IMR-90 (cell line): ENCODE measurements around the gene DHRS13. TPM values are rescaled to one million over a fixed set of nuclear protein-coding genes. Genes with fewer than 3 reads are reported as not detected.

Experiments used
- ATAC-seq: fragments of 200-7000 bp; cut with Tn5 transposase; 2 replicates; pipeline ENCODE4 v1.9.1; 2020; ENCODE audit warnings: low read depth, mild to moderate bottlenecking, moderate library complexity
- BruUV-seq: library from RNA; stranded (reverse); fragments of 400-500 nt; replicated peaks from 2 replicates; lab custom pipeline; 2021; lab: Mats Ljungman, UMichigan
- CTCF ChIA-PET: fragments of 300-600 bp; formaldehyde crosslinking; extraction: SDS; loops from one replicate; lab custom pipeline; 2021; ENCODE audit warnings: antibody characterized with exemption; lab: Yijun Ruan, JAX
- POLR2A ChIA-PET: fragments of 300-600 bp; sonication (Branson Sonifier 250); formaldehyde crosslinking; loops from one replicate; lab custom pipeline; 2022; ENCODE audit warnings: antibody characterized with exemption; ENCODE audit not compliant: unreplicated experiment; lab: Charles Lee
- DNase-seq: peaks from one replicate; pipeline ENCODE4 v3.0.0; 2013
- H2AFZ ChIP-seq: replicated peaks from 2 replicates; pipeline ENCODE3; 2013; ENCODE audit warnings: low read length, mild to moderate bottlenecking; ENCODE audit not compliant: poor library complexity
- H2AK5ac ChIP-seq: 2 replicates; pipeline ENCODE4 v1.6.1; 2013; ENCODE audit warnings: low read depth, low read length, inconsistent platforms
- H2AK9ac ChIP-seq: replicated peaks from 2 replicates; pipeline ENCODE3; 2013; ENCODE audit warnings: mild to moderate bottlenecking, low read depth, low read length, moderate library complexity; ENCODE audit not compliant: poor library complexity
- H2BK120ac ChIP-seq: 2 replicates; pipeline ENCODE4 v1.6.1; 2013; ENCODE audit warnings: low read depth, low read length, inconsistent platforms
- H2BK15ac ChIP-seq: 3 replicates; pipeline ENCODE4 v1.6.1; 2013; ENCODE audit warnings: low read depth, low read length, inconsistent platforms
- H2BK20ac ChIP-seq: 2 replicates; pipeline ENCODE4 v1.6.1; 2013; ENCODE audit warnings: low read depth, mild to moderate bottlenecking, inconsistent platforms, low read length, moderate library complexity
- H2BK5ac ChIP-seq: 2 replicates; pipeline ENCODE4 v1.6.1; 2013; ENCODE audit warnings: mild to moderate bottlenecking, low read depth, low read length, inconsistent platforms; ENCODE audit not compliant: poor library complexity, severe bottlenecking
- H3K14ac ChIP-seq: replicated peaks from 2 replicates; pipeline ENCODE4 v1.6.1; 2013; ENCODE audit warnings: low read depth, low read length, inconsistent platforms
- H3K18ac ChIP-seq: 2 replicates; pipeline ENCODE4 v1.6.1; 2013; ENCODE audit warnings: low read depth, low read length, control low read depth
- H3K23ac ChIP-seq: 2 replicates; pipeline ENCODE4 v1.6.1; 2013; ENCODE audit warnings: low read depth, low read length, inconsistent platforms
- H3K27ac ChIP-seq: 2 replicates; pipeline ENCODE4 v1.5.1; 2013; ENCODE audit warnings: mild to moderate bottlenecking, control low read depth, low read length; ENCODE audit not compliant: insufficient read depth
- H3K27me3 ChIP-seq: 2 replicates; pipeline ENCODE4 v1.6.1; 2013; ENCODE audit warnings: low read length; ENCODE audit not compliant: control insufficient read depth, insufficient read depth
- H3K36me3 ChIP-seq: 2 replicates; pipeline ENCODE4 v1.6.1; 2013; ENCODE audit warnings: low read length, mixed read lengths; ENCODE audit not compliant: control insufficient read depth, insufficient read depth
- H3K4ac ChIP-seq: 2 replicates; pipeline ENCODE4 v1.6.1; 2013; ENCODE audit warnings: low read depth, low read length, inconsistent platforms
- H3K4me1 ChIP-seq: 2 replicates; pipeline ENCODE4 v1.6.1; 2013; ENCODE audit warnings: low read length, mixed read lengths; ENCODE audit not compliant: control insufficient read depth, insufficient read depth
- H3K4me2 ChIP-seq: 2 replicates; pipeline ENCODE4 v1.6.1; 2013; ENCODE audit warnings: low read depth, mild to moderate bottlenecking, control low read depth, low read length, moderate library complexity
- H3K4me3 ChIP-seq: 2 replicates; pipeline ENCODE4 v1.5.1; 2013; ENCODE audit warnings: low read depth, mild to moderate bottlenecking, control low read depth, low read length, moderate library complexity; ENCODE audit not compliant: insufficient read depth
- H3K56ac ChIP-seq: 2 replicates; pipeline ENCODE4 v1.6.1; 2013; ENCODE audit warnings: low read length, inconsistent platforms; ENCODE audit not compliant: insufficient read depth; ENCODE audit errors: extremely low read depth
- H3K79me1 ChIP-seq, 2 experiments: 2 replicates each; pipeline ENCODE4 v1.6.1; 2013; ENCODE audit warnings: low read length in 2 of 2, inconsistent platforms in 1 of 2, low read depth in 1 of 2
- H3K9ac ChIP-seq: 2 replicates; pipeline ENCODE4 v1.6.1; 2013; ENCODE audit warnings: low read depth, low read length, control low read depth
- H3K9me1 ChIP-seq: 2 replicates; pipeline ENCODE4 v1.6.1; 2013; ENCODE audit warnings: low read length, inconsistent platforms; ENCODE audit not compliant: insufficient read depth
- H3K9me3 ChIP-seq: 2 replicates; pipeline ENCODE4 v1.6.1; 2013; ENCODE audit warnings: low read length; ENCODE audit not compliant: control insufficient read depth, insufficient read depth
- H4K20me1 ChIP-seq: 2 replicates; pipeline ENCODE4 v1.6.1; 2013; ENCODE audit warnings: low read length, inconsistent platforms; ENCODE audit not compliant: insufficient read depth
- H4K5ac ChIP-seq: 2 replicates; pipeline ENCODE4 v1.6.1; 2013; ENCODE audit warnings: mild to moderate bottlenecking, low read depth, low read length, control low read depth
- H4K8ac ChIP-seq, 2 experiments: 2 replicates each; pipeline ENCODE4 v1.6.1; 2013; ENCODE audit warnings: low read depth in 2 of 2, low read length in 2 of 2, control low read depth in 1 of 2, inconsistent platforms in 1 of 2
- H4K91ac ChIP-seq: 2 replicates; pipeline ENCODE4 v1.6.1; 2013; ENCODE audit warnings: low read depth, low read length, inconsistent platforms; ENCODE audit not compliant: insufficient read depth
- BHLHE40 ChIP-seq: fragments of 150-350 bp; IDR thresholded peaks from 2 replicates; pipeline ENCODE4 v1.6.1; 2016; ENCODE audit warnings: mild to moderate bottlenecking, low read depth, low read length
- CEBPB ChIP-seq: IDR thresholded peaks from 2 replicates; pipeline ENCODE4 v1.6.1; 2012; ENCODE audit warnings: low read depth, low read length, improper control_type of control experiment
- CHD1 ChIP-seq: IDR thresholded peaks from 2 replicates; pipeline ENCODE4 v1.6.1; 2012; ENCODE audit warnings: low read depth, low read length, improper control_type of control experiment
- CTCF ChIP-seq: conservative IDR thresholded peaks from 2 replicates; pipeline ENCODE4 v1.5.1; 2012; ENCODE audit warnings: mild to moderate bottlenecking, low read depth, low read length, improper control_type of control experiment
- FOS ChIP-seq: fragments of 150-350 bp; IDR thresholded peaks from 2 replicates; pipeline ENCODE4 v1.6.1; 2016; ENCODE audit warnings: low read depth, low read length
- MAFK ChIP-seq: IDR thresholded peaks from 2 replicates; pipeline ENCODE4 v1.6.1; 2012; ENCODE audit warnings: low read depth, low read length, improper control_type of control experiment
- MAZ ChIP-seq: IDR thresholded peaks from 2 replicates; pipeline ENCODE4 v1.6.1; 2012; ENCODE audit warnings: low read depth, mild to moderate bottlenecking, low read length, improper control_type of control experiment, moderate library complexity, borderline replicate concordance
- NFE2L2 ChIP-seq: fragments of 150-350 bp; IDR thresholded peaks from 2 replicates; pipeline ENCODE4 v1.6.1; 2016; ENCODE audit warnings: low read depth, mild to moderate bottlenecking, low read length
- POLR2A ChIP-seq: IDR thresholded peaks from 2 replicates; pipeline ENCODE4 v1.6.1; 2012; ENCODE audit warnings: mild to moderate bottlenecking, low read depth, low read length
- RAD21 ChIP-seq: IDR thresholded peaks from 2 replicates; pipeline ENCODE4 v1.6.1; 2012; ENCODE audit warnings: low read length, improper control_type of control experiment
- RCOR1 ChIP-seq: IDR thresholded peaks from 2 replicates; pipeline ENCODE4 v1.6.1; 2012; ENCODE audit warnings: mild to moderate bottlenecking, low read length, improper control_type of control experiment; ENCODE audit not compliant: insufficient replicate concordance
- RFX5 ChIP-seq: IDR thresholded peaks from 2 replicates; pipeline ENCODE4 v1.8.0; 2012; ENCODE audit warnings: low read depth, mild to moderate bottlenecking, low read length, moderate library complexity
- SMC3 ChIP-seq: fragments of 150-350 bp; IDR thresholded peaks from 2 replicates; pipeline ENCODE4 v1.6.1; 2016; ENCODE audit warnings: low read depth, mild to moderate bottlenecking, antibody characterized with exemption, low read length, moderate library complexity
- WGBS, 2 experiments: methylation state at CpG; one replicate each; pipeline versions ENCODE4 v1.1.5 to v1.1.7; 2013; ENCODE audit warnings: missing lambda C conversion rate in 2 of 2; ENCODE audit not compliant: insufficient read length in 1 of 2; ENCODE audit errors: extremely low coverage in 2 of 2; 5-methylcytosine and 5-hydroxymethylcytosine counted together
- dilution Hi-C: fragments of 300-500 bp; cut with HindIII; formaldehyde crosslinking; loops from one replicate; pipeline ENCODE4 v1.14.3; 2018; ENCODE audit warnings: low sequenced_read_pairs; ENCODE audit not compliant: unreplicated experiment
- in situ Hi-C: fragments of 300-500 bp; cut with MboI; formaldehyde crosslinking; loops from 3 replicates; pipeline ENCODE4 v1.14.3; 2019; ENCODE audit warnings: low sequenced_read_pairs, inconsistent platforms, mixed read lengths
- intact Hi-C: fragments of 100-400 bp; cut with micrococcal nuclease; formaldehyde crosslinking; loops from 2 replicates; pipeline ENCODE4 v1.10.0; 2022
- polyA plus RNA-seq, 3 experiments: library from polyadenylated mRNA; depleted of rRNA; stranded (reverse); fragments of >200 nt; gene quantifications; 2 replicates each; pipeline ENCODE4 v1.2.3, GENCODE V29; 2012; ENCODE audit warnings: low replicate concordance in 1 of 3
- total RNA-seq: library from RNA; depleted of rRNA; stranded (reverse); fragments of >200 nt; gene quantifications from 2 replicates; pipeline ENCODE4 v1.2.3, GENCODE V29; 2012
- TF ChIP-seq, protein P1 (sequence below): fragments of 150-350 bp; IDR thresholded peaks from 2 replicates; pipeline ENCODE4 v1.6.1; 2016; ENCODE audit warnings: low read depth, mild to moderate bottlenecking, low read length, moderate library complexity, borderline replicate concordance
- TF ChIP-seq, protein P2 (sequence below): fragments of 150-350 bp; IDR thresholded peaks from 2 replicates; pipeline ENCODE4 v1.6.1; 2017; ENCODE audit warnings: mild to moderate bottlenecking, antibody characterized with exemption, low read length, low read depth

The DHRS13 gene
- total and polyA plus RNA-seq, 2 of the 4 experiments (the other 2 are of a cell fraction) = 2.7 to 3.9 TPM

DNA sequence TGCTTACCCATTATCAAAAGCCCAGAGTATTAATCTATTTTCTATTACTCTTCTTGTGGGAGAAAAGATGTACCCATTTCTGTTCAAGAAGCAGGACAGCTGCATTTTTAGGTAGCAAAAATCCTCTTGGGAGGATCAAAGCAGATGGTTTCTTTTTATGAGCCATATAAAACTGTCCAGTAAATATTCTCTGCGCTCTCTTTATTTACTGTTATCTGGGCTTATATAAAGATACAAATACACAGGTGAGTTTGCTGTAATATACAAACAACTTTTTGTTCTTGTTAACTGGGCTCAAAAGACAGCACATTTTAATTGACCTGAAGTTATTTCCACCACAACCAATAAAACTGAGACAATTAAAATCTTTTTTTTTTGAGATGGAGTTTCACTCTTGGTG lies 38.4 kb upstream of the DHRS13 start:
- H3K23ac ChIP-seq = no peak overlapping the region
- dilution Hi-C loops = no loop called here
- no peak overlapping the region for H3K14ac ChIP-seq
- WGBS, 2 experiments = no CpG with 5 or more reads among the region's 1 CpG
- peaks cover 96% of the 10 kb centered on the region for H4K20me1 ChIP-seq
- no peak overlapping the region for H2AK5ac ChIP-seq
- H3K9ac ChIP-seq = no peak overlapping the region
- H3K4me1 ChIP-seq = peaks cover 22% of the 10 kb centered on the region
- no peak overlapping the region for H3K56ac ChIP-seq
- no peak overlapping the region for H2BK15ac ChIP-seq
- in situ Hi-C loops = no loop called here
- TF ChIP-seq RCOR1 (no peak), SMC3 (no peak), FOS (no peak), RAD21 (no peak), POLR2A (no peak), CHD1 (no peak), CEBPB (no peak), NFE2L2 (no peak), RFX5 (no peak), CTCF (no peak), MAZ (no peak), MAFK (no peak), BHLHE40 (no peak)
- TF ChIP-seq, protein P1, sequence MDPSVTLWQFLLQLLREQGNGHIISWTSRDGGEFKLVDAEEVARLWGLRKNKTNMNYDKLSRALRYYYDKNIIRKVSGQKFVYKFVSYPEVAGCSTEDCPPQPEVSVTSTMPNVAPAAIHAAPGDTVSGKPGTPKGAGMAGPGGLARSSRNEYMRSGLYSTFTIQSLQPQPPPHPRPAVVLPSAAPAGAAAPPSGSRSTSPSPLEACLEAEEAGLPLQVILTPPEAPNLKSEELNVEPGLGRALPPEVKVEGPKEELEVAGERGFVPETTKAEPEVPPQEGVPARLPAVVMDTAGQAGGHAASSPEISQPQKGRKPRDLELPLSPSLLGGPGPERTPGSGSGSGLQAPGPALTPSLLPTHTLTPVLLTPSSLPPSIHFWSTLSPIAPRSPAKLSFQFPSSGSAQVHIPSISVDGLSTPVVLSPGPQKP = no peak
- TF ChIP-seq, protein P2, sequence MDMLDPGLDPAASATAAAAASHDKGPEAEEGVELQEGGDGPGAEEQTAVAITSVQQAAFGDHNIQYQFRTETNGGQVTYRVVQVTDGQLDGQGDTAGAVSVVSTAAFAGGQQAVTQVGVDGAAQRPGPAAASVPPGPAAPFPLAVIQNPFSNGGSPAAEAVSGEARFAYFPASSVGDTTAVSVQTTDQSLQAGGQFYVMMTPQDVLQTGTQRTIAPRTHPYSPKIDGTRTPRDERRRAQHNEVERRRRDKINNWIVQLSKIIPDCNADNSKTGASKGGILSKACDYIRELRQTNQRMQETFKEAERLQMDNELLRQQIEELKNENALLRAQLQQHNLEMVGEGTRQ = no peak
- CTCF ChIA-PET = interaction anchor here (0.6 kb wide), 1 partner anchor 160 kb away, joined by 4 read pairs; no protein-coding TSS in a partner anchor
- H3K27me3 ChIP-seq = no peaks in the 10 kb centered on the region
- no peak overlapping the region for H4K8ac ChIP-seq
- no peak overlapping the region for H3K27ac ChIP-seq
- no peak for ATAC-seq
- no peak overlapping the region for H3K4me3 ChIP-seq
- H3K9me3 ChIP-seq = no peaks in the 10 kb centered on the region
- peaks cover 27 to 86% of the 10 kb centered on the region in 2 experiments for H3K79me1 ChIP-seq
- H2BK5ac ChIP-seq = no peak overlapping the region
- no peak overlapping the region for H2AFZ ChIP-seq
- H3K36me3 ChIP-seq = peaks cover 13% of the 10 kb centered on the region
- BruUV-seq = no TSS peak
- POLR2A ChIA-PET = interaction anchor here (0.6 kb wide), 1 partner anchor 16 kb away, joined by 5 read pairs; no protein-coding TSS in a partner anchor
- no peak overlapping the region for H4K5ac ChIP-seq
- H3K4me2 ChIP-seq = no peak overlapping the region
- H3K4ac ChIP-seq = no peak overlapping the region
- no peak overlapping the region for H2BK20ac ChIP-seq
- intact Hi-C loops = no loop called here
- H3K18ac ChIP-seq = no peak overlapping the region
- no peak overlapping the region for H2AK9ac ChIP-seq
- peaks cover 40% of the 10 kb centered on the region for H3K9me1 ChIP-seq
- no peak overlapping the region for H4K91ac ChIP-seq
- no peak for DNase-seq
- H2BK120ac ChIP-seq = no peak overlapping the region
